ENCODE measurements around the gene JOSD1.

- TF ChIP-seq POLR2A (IDR thresholded peaks at IDR 0.05) (no peak), CTCF (IDR thresholded peaks at IDR 0.05) (no peak)
Measured at GRCh38 chr22:38694940-38695339, 5.8 kb downstream of the JOSD1 start.

Data from testis (tissue), 2 donors.